HG03460 (cell line): ENCODE measurements around the gene ERF.

ENCODE experiments used
- ATAC-seq: cut with Tn5 transposase; IDR thresholded peaks from one replicate; pipeline ENCODE4 v1.9.1; 2021; ENCODE audit not compliant: unreplicated experiment

ERF gene

DNA sequence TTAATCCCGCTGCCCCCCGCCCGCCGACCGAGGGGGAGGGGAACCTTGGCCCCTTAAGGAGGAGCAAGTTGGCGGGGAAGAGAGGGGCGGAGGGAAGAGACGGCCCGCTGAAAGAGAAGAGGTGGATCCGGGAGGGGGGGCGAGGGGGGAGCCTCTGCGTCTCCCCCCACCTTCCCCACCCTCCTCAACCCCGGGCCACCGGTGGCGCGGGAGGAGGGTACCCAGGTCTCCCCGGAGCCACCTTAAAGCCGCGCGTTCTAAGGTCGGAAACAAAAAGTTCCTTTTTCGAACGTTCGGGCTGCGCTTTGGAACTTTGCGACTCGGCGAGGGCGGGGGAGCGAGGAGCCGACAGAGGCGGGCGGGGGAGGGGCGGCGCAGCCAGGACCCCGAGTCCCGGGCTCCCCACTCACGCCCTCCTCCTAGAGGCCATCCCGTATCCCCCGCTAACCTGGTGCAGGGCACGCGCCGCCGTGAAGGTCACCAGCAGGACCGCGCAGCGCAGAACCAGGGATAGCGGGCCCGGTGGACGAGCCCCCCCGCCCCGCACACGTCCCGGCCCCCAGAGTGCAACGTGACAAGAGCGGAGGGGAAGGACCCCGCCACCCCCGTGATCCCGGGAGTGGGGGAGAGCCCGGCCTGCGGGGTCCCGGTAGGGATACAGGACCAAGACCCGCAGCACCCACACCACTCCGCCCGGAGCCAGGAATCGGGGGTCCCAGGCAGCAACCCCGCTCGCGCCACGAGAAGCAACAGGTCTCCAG lies 659 bp downstream of the ERF start:
- no peak for ATAC-seq

GRCh38 chr19:42253245-42254088 lies 1.5 kb downstream of the ERF start:
- ATAC-seq = no peak

DNA sequence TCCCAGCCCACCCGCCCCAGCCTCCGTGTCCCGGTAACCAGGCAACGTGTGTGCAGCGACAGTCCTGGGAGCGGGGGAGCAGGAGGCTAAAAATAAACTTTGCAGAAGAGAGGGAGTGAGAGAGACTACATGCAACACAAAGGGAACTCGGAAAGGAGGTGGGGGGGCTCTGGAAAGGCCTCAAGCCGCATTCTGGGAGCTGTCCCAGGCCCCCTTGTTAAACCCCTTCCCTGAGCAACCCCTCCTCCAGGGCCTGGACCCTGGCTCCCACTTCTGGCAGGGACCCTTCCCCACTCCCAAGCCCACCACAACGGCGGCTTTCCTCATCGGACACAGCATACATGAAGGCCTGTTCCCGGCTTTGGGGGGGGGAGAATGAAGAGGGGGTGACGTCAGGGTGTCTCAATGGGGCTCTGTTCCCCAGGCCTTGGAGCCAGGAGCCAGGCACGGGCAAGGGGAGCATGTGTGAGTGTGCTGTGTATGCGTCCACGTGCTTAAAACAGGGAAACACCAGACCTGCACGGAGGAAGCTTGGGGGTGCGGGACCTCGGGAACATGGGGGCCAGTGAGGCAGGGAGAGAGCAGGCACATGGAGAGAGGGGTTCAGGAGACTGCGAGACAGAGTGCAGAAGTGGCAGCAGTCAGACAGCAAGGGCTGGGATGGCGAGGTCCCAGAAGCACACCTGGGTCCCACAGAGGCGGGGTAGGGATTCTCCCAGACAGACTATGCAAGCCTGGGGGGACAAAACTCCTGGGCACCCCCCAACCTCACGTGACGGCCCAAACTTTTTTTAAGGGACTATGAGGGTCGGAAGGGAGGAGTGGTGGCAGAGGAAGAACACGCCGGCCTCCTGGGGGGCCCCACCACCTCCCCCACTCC lies 2.3 kb downstream of the ERF start:
- no peak for ATAC-seq

GRCh38 chr19:42251572-42252358 lies 3.2 kb downstream of the ERF start:
- no peak for ATAC-seq

GRCh38 chr19:42250666-42251531 lies 4.0 kb downstream of the ERF start:
- ATAC-seq = no peak

GRCh38 chr19:42250183-42250665 lies 4.7 kb downstream of the ERF start:
- ATAC-seq = no peak

DNA sequence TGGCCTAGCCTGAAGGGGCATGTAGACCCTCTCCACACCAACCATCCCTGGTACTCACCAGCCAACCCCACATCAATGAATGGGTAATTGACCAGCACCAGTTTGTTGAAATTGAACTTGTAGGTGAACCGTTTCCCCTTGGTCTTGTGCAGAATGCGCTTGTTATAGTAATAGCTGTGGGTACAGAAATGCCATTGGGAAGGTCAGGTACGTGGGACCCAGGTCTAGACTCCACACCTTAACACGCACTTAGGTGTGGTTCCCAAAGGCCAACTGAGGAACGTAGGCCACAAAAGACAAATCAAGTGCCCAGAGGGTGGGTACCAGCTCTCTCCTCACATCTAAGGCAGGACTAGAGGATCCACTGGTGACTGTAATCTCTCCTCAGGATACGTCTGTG lies 5.2 kb downstream of the ERF start:
- no peak for ATAC-seq

GRCh38 chr19:42249149-42249750 lies 5.7 kb downstream of the ERF start:
- ATAC-seq = no peak

DNA sequence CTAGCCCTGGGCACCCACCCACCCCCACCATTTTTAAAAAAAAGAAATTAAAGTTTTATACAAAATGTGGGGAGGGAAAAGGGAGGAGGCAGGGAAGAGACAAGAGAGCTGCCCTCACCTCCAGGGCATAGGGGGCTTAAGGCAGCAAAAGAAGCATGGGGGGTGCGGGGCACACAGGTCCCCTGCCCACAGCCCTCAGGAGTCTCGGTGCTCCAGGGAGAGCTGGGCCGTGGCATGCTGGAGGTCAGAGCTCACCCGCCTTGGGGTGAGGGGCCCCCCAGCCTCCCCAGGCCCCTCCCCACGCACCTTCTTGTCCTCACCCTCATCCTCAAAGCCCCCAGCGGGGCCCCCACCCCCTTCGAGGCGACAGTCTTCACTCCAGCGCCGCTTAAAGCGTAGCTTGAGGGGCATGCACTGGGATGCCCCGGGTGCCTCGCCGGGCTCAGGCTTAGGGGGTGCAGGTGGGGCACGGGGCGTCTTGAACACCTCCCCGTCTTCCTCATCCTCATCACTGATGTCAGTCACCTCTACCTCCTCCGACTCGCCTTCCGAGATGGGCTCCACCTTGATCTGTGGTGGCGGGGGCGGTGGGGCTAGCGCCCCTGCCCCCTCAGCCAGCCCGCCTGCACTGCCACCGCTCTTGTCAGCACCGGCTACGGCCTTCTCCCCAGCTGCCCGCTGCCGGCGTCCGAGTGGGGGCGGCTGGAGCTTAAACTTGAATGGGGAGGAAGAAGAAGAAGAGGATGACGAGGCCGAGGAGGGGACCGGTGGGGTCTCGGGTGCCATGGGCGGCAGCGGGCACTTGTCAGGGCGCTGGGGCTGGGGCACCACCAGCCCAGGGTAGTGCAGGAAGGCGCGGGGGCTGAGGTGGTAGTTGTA lies 6.4 kb downstream of the ERF start:
- no peak for ATAC-seq

DNA sequence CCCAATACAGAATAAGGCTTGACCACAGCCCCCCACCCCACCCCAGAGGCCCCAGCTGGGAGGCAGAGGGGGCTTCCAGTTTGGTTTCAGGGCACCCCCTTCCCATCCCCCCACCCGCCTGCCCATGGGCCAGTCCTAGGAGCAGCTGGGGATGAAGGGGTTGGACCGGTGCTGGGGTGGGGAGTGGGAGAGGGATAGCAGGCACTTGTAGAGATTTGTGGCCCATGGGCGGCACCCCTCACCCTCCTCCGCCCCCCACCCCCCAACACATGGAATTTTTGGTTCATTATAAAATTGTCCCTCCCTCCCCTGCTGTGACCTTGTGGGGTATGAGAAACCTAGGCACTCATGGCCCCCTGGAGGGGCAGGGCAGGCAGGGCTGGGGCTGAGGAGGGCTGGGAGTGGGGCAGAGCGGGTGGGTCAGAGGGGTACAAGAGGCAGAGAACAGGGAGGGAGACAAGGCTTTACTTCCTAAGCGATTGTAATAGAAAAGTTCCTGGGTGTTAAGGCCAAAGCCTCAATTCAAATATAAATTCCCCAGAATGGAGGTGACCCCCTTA lies 7.2 kb downstream of the ERF start:
- no peak for ATAC-seq

DNA sequence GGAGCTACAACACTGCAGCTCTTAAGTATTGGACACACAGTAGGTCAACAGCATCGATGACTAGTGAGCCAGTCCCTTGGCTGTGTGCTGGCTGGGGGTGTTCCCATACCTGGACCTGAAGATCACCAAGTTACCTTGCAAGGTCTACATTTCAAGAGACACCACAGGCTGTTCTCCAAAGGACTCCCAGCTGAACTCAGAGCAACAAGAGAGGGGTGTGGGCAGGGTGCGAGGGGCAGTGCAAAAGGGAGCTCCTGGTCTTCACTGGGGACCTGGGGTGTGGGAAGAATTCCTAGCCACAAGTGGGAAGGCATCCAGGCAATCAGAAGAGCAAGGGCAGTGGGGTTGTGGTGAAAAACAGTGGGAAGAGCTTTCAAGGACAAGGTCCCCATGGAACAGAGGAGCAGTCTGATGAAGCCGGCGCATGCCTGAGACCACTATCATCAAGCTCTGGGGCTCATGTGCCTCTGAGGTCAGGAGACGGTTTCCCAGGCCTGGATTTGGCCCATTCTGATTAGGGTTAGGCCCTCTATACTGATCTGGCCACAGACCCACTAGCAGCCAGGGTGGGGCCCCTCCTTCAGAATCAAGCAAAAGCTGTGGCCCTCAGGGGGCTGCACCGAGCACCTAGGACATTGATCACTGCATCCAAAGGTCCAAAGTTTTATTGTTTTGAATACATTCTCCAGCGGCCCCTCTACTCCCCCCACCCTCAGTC lies 7.8 kb downstream of the ERF start:
- ATAC-seq = no peak

- ATAC-seq = no peak
Measured at GRCh38 chr19:42246143-42246921, 8.6 kb downstream of the ERF start.

DNA sequence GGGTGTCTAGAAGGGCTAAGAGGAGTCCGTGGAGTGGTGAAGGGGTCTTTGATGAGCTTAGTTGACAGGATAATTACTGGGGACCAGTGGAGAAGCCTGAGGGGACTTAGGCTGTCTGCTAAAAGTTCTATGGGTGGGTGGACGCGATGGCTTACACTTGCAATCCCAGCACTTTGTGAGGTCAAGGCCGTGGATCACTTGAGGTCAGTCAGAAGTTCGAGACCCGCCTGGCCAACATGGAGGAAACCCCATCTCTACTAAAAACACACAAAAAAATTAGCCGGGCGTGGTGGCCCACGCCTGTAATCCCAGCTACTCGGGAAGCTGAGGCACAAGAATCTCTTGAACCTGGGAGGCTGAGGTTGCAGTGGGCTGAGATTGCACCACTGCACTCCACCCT lies 9.7 kb downstream of the ERF start:
- no peak for ATAC-seq

- ATAC-seq = no peak
Measured at GRCh38 chr19:42244347-42245220, 10.3 kb downstream of the ERF start.
